Skin of body (tissue), 2 donors: Measurements from ENCODE around the gene ELANE. TPM values are rescaled to one million over a fixed set of nuclear protein-coding genes. Genes with fewer than 3 reads are reported as not detected.
"Not testable (repeated sequence)": the region's sequence is repeated elsewhere in the genome, so short reads cannot be mapped to it uniquely, and the experiment has no call there.

Experiments used
- DNase-seq: peaks from one replicate; lab custom pipeline; 2025; lab: John Stamatoyannopoulos, UW
- total RNA-seq: library from RNA; depleted of rRNA; stranded (reverse); fragments of >200 nt; gene quantifications from one replicate; pipeline ENCODE4 v1.2.3, GENCODE V29; 2014

Gene ELANE
- total RNA-seq, 1 donor from 2014 or later: 24.0 TPM

DNA sequence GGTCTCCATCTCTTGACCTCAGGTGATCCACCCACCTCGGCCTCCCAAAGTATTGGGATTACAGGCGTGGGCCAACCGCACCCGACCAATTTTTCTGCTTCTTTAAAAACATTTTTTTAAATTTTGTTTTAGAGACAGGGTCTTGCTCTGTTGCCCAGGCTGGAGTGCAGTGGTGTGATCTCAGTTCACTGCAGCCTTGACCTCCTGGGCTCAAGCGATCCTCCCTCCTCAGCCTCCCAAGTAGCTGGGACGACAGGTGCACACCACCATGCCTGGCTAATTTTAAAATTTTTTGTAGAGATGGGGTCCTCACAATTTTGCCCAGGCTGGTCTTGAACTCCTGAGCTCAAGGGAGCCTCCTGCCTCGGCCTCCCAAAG lies 9.3 kb upstream of the ELANE start:
- not testable (repeated sequence) for DNase-seq

DNA sequence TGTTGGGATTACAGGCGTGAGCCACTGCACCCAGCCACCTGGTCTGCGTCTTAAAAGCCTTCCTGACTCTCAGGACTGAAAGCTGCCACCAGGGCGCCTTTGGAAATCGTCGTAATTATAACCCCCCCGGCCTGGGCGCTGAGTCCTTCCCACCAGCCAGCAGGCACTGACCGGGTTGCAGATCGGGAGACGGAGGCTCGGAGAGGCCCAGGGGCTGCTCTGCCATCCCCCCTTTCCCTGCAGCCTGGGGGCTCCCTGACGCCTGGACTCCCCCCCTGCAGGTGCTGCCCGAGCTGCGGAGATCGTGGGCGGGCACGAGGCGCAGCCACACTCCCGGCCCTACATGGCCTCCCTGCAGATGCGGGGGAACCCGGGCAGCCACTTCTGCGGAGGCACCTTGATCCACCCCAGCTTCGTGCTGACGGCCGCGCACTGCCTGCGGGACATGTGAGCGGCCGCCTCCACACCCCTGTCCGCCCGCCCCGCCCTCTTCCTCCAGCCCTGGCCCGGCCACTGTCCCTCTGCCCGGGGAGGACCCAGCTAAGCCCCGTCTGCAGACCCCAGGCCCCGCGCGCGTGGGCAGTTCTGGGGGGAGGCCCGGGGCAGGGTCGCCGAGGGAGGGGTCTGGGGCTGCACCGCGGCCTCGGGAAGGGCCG lies 8.8 kb upstream of the ELANE start:
- no peak for DNase-seq

DNA sequence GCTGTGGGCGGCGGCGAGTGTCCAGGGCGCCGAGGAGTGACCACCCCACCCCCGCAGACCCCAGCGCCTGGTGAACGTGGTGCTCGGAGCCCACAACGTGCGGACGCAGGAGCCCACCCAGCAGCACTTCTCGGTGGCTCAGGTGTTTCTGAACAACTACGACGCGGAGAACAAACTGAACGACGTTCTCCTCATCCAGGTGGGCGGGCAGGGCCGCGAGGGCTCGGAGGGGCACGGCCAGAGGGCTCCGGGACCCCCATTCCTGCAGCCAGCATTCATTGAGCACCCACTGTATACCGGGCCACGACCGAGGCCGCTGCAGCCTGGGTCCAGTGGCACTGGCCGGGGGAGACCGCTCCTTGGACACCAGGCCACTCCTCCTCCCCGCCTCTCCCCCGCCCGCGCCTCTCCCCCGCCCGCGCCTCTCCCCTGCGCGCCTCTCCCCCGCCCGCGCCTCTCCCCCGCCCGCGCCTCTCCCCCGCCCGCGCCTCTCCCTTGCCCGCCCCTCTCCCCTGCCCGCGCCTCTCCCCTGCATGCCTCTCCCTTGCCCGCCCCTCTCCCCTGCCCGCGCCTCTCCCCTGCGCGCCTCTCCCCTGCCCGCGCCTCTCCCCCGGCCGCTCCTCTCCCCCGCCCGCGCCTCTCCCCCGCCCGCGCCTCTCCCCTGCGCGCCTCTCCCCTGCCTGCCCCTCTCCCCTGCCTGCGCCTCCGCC lies 8.1 kb upstream of the ELANE start:
- DNase-seq: no peak

DNA sequence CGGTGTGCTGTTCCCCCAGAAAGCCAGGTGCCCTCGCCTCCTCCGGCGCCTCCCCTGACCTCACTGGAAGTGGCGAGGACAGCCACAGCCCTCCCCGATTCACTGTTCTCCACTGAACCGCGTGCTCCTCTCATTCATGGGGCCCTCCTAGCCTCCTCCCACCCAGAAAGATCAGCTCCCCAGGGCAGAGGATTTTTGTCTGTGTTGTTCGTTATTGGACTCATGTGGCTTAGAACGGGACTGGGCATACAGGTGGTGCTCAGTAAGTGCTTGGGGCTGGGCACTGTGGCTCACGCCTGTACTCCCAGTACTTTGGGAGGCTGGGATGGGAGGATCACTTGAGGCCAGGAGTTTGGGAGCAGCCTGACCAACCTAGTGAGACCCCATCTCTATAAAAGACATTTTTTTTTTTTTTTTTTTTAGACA lies 7.5 kb upstream of the ELANE start:
- DNase-seq: no peak

DNA sequence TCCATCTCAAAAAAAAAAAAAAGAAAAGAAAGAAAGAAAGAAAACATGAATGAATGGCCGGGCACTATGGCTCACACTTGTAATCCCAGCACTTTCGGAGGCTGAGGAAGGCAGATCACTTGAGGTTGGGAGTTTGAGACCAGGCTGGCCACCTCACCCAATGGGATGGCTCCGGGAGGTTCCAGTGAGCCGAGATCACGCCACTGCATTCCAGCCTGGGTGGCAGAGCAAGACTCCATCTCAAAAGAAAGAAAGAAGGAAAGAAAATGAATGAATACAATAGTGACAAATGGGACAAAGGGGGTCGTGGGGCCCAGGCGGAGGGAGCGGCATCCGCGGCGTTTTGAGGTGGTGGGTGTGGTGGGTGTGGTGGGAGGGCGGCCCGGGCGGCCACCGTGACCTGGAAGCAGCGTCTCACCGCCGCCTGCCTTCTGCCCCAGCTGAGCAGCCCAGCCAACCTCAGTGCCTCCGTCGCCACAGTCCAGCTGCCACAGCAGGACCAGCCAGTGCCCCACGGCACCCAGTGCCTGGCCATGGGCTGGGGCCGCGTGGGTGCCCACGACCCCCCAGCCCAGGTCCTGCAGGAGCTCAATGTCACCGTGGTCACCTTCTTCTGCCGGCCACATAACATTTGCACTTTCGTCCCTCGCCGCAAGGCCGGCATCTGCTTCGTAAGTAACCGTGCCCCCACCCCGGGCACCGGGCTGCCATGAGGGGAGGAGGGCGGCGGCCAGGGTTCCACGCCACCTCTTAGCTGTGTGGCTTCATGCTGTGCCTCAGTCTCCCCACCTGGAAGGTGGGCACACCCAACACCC lies 6.2 kb upstream of the ELANE start:
- DNase-seq: no peak

DNA sequence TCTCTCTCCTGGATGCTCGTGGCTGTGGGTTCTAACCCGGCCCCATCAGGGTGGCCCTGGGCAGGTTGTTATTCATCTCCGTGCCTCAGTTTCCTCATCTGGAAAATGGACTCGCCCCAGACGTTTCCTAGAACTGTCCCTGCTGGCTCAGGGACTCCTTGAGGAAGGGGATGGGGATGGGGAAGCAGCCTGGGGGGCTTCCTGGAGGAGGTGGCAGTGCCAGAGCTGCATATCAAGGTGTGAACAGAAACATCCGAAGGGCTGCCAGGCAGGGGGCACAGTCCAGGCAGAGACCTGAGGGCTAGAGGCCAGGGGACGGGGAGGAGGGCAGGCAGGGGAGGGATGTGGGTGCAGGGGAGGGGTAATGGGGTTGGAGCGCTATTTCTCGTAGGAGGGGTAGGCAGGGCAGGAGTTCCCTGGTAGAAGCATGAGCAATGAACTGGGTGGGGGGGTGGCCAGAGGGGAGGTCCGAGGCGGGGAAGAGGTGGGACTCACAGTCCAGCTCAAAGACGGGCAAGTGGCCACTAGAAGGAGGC lies 3.6 kb upstream of the ELANE start:
- DNase-seq: no peak

DNA sequence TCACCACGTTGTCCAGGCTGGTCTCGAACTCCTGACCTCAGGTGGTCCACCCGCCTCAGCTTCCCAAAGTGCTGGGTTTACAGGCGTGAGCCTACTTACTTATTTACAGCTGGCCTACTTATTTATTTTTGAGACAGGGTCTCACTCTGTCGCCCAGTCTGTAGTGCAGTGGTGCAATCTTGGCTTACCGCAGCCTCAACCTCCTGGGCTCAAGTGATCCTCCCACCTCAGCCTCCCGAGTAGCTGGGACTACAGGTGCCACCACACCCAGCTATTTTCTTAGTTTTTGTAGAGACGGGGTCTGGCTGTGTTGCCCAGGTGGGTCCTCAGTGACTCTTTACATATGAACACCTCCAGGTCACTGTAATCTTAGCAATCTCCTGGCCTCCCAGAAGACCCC lies 2.9 kb upstream of the ELANE start:
- DNase-seq: not testable (repeated sequence)

DNA sequence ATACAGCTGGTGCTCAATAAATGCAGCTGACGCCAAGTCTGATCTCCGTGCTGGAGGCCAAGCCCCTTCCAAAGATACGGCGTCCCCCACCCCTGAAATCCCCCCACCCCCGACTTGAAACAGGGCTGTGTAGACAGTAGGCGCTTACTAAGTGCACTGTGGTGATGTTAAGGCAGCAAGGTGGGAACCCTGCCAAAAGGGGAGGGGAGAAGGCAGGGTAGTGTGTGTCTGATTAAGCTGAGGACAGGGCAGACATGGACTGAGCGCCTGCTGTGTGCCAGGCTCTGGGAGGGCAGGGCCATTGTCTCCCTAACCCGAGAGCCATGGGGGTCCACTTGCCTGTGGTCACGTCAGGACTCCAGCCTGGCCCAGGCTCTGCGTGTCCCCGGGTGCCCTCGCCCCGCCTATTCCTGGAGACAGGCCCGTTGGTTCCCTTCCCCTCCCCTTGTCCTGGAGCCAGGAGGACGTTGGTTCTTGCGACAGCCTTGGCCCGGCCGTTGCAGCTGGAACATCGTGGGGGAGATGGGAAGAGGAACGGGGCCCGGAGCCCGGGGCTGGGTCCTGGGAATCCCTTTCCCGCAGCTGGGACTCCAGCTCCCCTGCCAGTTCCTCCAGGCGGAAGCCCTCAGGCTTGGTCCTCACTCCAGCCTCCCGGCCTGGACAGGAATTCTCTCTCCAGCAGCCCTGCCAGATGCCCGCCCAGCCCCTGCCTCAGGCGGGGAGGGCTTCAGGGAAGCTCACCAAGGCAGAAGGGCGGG lies 1.7 kb upstream of the ELANE start:
- DNase-seq: peak; percentile 69

DNA sequence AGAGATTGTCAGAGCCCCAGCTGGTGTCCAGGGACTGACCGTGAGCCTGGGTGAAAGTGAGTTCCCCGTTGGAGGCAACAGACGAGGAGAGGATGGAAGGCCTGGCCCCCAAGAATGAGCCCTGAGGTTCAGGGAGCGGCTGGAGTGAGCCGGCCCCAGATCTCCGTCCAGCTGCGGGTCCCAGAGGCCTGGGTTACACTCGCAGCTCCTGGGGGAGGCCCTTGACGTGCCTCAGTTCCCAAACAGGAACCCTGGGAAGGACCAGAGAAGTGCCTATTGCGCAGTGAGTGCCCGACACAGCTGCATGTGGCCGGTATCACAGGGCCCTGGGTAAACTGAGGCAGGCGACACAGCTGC lies 1.1 kb upstream of the ELANE start:
- no peak for DNase-seq

DNA sequence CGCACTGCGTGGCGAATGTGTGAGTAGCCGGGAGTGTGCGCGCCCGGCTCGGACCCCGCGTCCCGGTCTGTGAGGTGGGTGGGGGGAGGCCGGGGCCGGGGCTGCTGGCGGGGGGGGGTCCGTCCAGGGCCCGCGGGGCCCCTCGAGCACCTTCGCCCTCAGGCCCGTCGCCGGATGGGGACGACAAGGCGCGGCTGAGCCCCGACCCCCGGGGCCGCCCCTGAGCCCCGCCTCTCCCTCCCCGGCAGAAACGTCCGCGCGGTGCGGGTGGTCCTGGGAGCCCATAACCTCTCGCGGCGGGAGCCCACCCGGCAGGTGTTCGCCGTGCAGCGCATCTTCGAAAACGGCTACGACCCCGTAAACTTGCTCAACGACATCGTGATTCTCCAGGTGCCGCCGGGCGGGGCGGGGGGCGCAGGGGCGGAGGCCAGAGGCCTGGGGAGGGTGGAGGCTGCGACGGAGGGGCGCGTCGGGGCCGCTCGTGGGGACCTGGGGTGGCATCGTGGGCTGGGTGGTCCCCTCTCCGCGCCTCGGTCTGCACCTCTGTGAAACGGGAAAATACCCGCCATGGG lies 997 bp downstream of the ELANE start:
- no peak for DNase-seq

DNA sequence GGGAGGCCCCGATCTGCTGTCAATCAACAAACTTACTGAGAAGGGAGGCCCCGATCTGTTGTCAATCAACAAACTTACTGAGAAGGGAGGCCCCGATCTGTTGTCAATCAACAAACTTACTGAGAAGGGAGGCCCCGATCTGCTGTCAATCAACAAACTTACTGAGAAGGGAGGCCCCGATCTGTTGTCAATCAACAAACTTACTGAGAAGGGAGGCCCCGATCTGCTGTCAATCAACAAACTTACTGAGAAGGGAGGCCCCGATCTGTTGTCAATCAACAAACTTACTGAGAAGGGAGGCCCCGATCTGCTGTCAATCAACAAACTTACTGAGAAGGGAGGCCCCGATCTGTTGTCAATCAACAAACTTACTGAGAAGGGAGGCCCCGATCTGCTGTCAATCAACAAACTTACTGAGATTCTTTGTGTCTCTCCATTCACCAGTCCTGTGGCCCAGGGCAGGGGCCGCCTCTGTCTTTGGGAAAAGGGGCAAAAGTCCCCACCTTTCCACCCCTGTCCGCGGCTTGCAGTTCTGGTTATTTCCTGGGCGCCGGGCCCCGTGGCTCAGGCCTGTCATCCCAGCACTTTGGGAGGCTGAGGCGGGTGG lies 1.6 kb downstream of the ELANE start:
- DNase-seq: not testable (repeated sequence)

DNA sequence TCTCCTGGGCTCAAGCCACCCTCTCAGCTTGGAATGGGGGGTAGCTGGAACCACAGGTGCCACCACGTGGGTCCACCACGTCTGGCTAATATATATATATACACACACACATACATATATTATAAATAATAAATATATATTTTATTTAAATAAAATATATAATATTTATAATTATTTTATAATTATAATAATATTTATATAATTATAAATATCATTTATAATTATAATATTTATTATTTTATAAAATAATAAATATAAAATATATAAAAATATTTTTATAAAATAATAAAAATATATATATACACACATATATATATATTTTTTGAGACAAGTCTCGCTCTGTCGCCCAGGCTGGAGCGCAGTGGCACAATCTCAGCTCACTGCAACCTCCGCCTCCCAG lies 2.4 kb downstream of the ELANE start:
- DNase-seq: no peak

DNA sequence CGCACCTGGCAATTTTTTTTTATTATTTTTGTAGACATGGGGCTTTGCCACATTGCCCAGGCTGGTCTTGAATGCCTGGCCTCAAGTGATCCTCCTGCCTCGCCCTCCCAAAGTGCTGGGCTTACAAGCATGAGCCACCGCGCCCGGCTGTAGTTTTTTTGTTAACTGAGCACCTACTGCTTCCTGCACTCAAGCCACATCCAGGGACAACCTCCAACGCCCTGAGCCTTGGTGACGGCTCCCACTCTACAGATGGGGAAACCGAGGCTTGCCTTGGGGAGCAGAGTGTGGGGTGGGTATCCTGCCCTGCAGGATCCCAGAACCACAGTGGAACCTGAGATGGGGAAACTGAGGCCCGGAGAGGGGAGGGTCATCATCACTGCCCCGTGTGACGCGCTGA lies 3.0 kb downstream of the ELANE start:
- DNase-seq: no peak

DNA sequence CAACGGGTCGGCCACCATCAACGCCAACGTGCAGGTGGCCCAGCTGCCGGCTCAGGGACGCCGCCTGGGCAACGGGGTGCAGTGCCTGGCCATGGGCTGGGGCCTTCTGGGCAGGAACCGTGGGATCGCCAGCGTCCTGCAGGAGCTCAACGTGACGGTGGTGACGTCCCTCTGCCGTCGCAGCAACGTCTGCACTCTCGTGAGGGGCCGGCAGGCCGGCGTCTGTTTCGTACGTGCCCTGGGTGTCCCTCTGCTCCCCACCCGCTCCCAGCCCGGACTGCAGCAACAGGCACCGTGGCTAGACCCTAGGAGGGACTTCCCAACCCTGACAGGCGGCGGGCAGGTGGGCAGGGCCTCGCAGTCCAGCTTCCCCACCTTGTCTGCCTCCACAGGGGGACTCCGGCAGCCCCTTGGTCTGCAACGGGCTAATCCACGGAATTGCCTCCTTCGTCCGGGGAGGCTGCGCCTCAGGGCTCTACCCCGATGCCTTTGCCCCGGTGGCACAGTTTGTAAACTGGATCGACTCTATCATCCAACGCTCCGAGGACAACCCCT lies 3.5 kb downstream of the ELANE start:
- DNase-seq: no peak

DNA sequence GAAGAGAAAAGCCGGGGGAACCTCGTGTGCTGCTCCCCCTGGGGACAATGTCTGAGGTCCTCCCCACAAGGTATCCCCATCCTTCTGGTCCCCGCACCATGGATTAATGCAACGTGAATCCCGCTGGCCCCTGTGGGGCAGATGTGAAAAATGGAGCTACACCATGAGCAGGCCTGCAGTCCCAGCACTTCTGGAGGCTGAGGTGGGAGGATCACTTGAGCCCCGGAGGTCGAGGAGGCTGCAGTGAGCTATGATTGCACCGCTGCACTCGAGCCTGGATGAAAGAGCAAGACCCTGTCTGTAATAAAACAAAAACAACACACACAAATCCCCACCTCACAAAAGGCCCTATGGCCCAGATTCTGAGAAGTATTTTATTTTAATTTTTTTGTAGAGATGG lies 6.2 kb downstream of the ELANE start:
- no peak for DNase-seq

DNA sequence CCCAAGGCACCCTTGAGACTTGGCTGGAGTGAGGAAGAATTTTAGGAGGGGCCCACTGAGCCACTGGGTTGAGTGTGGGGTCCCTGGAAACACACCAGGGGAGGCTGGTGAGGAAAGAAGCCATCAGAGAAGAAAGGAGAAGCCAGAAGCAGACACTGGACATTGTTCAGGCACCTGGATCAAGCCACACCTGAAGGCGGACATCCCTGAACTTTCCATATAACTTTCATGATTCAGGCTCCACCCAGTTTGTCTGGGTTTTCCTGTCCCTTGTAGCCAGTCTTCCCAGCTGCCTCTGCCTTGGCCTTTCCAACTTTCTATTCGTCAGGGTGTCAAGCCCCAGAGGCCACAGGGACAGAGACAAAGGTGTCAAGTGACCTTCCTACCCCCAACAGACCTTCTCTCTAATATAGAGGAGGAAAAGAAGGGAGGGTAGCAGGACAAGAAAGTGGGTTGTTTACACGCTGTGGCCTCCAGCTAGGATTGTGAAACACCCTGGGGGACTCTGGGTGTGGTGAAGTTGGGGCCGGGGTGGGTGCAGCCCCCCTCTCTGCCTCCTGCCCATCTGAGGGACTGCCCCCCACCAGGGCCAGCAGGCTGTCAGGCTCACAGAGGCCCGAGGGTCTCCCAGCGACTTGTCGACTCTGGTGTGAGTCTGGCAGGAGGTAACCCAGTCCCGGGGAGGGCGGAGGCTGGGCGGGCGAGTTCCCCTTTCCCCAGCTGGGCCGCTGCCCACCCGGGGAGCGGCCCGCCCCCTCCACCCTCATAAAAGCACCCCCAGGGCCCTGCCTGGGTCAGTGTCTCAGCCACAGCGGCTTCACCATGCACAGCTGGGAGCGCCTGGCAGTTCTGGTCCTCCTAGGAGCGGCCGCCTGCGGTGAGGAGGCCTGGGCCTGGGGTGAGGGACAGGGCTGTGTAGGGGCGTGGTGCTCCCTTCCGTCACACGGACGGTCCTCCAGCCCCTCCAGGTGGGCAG lies 7.1 kb downstream of the ELANE start, which contains the start of gene CFD:
CFD (plus strand) TSS at position 797 of the 976 bp plus-strand sequence; CDS start at position 823, 26 bp downstream.
- DNase-seq: no peak

DNA sequence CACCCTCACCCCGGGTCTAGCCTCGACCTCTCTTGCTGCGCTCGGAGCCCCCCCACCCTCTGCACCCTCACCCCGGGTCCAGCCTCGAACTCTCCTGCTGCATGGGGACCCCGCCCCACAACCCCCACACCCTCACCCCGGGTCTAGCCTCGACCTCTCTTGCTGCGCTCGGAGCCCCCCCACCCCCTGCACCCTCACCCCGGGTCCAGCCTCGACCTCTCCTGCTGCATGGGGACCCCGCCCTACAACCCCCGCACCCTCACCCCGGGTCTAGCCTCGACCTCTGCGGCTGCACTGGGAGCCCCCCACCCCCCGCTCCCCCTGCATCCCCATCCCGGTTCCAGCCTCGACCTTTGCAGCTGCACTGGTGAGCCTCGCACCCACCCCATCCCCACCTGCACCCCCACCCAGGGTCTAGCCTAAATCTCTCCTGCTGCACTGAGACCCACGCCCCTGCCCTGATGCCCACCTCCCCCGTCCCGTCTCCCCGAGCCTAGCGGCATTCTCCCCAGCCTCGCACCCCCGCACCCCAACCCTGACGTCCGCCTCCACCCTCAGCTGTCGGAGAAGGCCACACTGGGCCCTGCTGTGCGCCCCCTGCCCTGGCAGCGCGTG lies 9.1 kb downstream of the ELANE start:
- DNase-seq: no peak

DNA sequence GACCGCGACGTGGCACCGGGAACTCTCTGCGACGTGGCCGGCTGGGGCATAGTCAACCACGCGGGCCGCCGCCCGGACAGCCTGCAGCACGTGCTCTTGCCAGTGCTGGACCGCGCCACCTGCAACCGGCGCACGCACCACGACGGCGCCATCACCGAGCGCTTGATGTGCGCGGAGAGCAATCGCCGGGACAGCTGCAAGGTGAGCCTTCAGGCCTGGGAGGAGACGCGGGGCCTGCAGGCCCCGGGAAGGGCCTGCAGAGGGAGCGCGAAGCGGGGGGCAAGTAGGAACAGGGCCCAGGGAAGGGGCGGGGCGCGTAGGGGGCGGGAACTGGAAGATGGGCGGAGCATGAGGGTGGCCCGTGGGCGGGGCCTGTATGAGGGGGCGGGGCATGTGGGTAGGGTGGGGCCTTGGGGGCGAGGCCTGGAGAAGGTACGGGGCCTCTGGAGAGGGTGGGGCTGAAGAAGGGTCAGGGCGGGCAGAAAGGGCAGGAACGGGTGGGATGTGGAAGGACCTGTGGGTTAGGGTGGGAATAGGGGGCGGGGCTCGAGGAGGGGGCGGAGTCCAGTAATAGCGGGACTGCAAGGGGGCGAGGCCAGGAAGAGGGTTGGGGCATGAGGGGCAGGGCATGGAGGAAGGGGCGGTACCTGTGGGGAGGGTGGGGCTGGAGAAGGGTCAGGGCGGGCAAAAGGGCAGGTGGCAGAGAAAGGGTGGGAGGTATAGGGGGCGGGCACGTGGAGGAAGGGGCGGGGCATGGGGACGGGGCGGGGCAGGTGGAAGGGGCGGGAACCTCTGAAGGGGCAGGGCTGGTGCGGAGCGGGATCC lies 9.9 kb downstream of the ELANE start:
- no peak for DNase-seq
